Endothelial cell of umbilical vein (primary cell): ENCODE measurements around the gene PGGHG. TPM values are rescaled to one million over a fixed set of nuclear protein-coding genes. Genes with fewer than 3 reads are reported as not detected.

ENCODE experiments used
- BruUV-seq: library from RNA; stranded (reverse); fragments of 400-500 nt; replicated peaks from 2 replicates; lab custom pipeline; 2021; lab: Mats Ljungman, UMichigan
- CTCF ChIA-PET: fragments of 300-600, 350-600 bp; sonication (Branson Sonifier 250); formaldehyde crosslinking; loops from one replicate; lab custom pipeline; 2021; ENCODE audit warnings: antibody characterized with exemption, inconsistent platforms; lab: Charles Lee
- POLR2A ChIA-PET: fragments of 300-600, 350-600 bp; sonication (Branson Sonifier 250); formaldehyde crosslinking; loops from one replicate; lab custom pipeline; 2021; ENCODE audit warnings: antibody characterized with exemption, inconsistent platforms; lab: Charles Lee
- DNase-seq: peaks from one replicate; pipeline ENCODE4 v3.0.0-alpha.2; 2011; ENCODE audit warnings: low read depth, low spot score
- FAIRE-seq: peaks from 2 replicates; lab custom pipeline; 2011; peaks lifted over from hg19 to GRCh38; lab: Jason Lieb, UNC
- H2AFZ ChIP-seq: 2 replicates; pipeline ENCODE4 v1.6.0; 2012; ENCODE audit warnings: low read depth, low read length, control low read depth, inconsistent platforms
- H3K27ac ChIP-seq: 2 replicates; pipeline ENCODE4 v1.5.1; 2011; ENCODE audit warnings: low read depth, mild to moderate bottlenecking, control low read depth, low read length, moderate library complexity; ENCODE audit not compliant: insufficient read depth
- H3K27me3 ChIP-seq, 2 experiments: 2 replicates each; pipeline versions ENCODE4 v1.6.0 to v1.6.1; 2011; ENCODE audit warnings: low read length in 2 of 2, mixed read lengths in 1 of 2; ENCODE audit not compliant: control insufficient read depth in 2 of 2, insufficient read depth in 2 of 2
- H3K36me3 ChIP-seq, 2 experiments: 2 replicates in 1 of 2; 3 replicates in 1 of 2; pipeline ENCODE4 v1.5.1; 2011; ENCODE audit warnings: low read length in 2 of 2, mild to moderate bottlenecking in 1 of 2, moderate library complexity in 1 of 2; ENCODE audit not compliant: control insufficient read depth in 2 of 2, insufficient read depth in 2 of 2; ENCODE audit errors: extremely low read depth in 1 of 2
- H3K4me1 ChIP-seq: 3 replicates; pipeline ENCODE4 v1.5.1; 2011; ENCODE audit warnings: mild to moderate bottlenecking, low read length; ENCODE audit not compliant: control insufficient read depth, insufficient read depth; ENCODE audit errors: extremely low read depth
- H3K4me2 ChIP-seq: 2 replicates; pipeline ENCODE4 v1.6.1; 2011; ENCODE audit warnings: low read length, control low read depth, mixed read lengths; ENCODE audit not compliant: insufficient read depth
- H3K4me3 ChIP-seq, 3 experiments: fragments of 200-600 bp in 1 of 3; sonication (generic), shearing (Covaris generic) in 1 of 3; replicated peaks in 1 of 3; 2 replicates each; pipeline ENCODE4 v1.5.1; 2011 to 2016; ENCODE audit warnings: control low read depth in 3 of 3, low read length in 3 of 3, mild to moderate bottlenecking in 2 of 3, inconsistent platforms in 1 of 3, low read depth in 1 of 3, moderate library complexity in 1 of 3; ENCODE audit not compliant: insufficient read depth in 1 of 3
- H3K79me2 ChIP-seq: 2 replicates; pipeline ENCODE4 v1.6.0; 2012; ENCODE audit warnings: low read length, inconsistent platforms; ENCODE audit not compliant: control insufficient read depth, insufficient read depth
- H3K9ac ChIP-seq: replicated peaks from 2 replicates; pipeline ENCODE3; 2011; ENCODE audit warnings: low read length, control low read depth; ENCODE audit not compliant: insufficient read depth; ENCODE audit errors: extremely low read depth
- H3K9me1 ChIP-seq: replicated peaks from 3 replicates; pipeline ENCODE4 v1.6.0; 2011; ENCODE audit warnings: mild to moderate bottlenecking, low read length; ENCODE audit not compliant: control insufficient read depth, insufficient read depth; ENCODE audit errors: extremely low read depth
- H3K9me3 ChIP-seq: replicated peaks from 2 replicates; pipeline ENCODE4 v1.5.1; 2012; ENCODE audit warnings: low read length, inconsistent platforms; ENCODE audit not compliant: control insufficient read depth, insufficient read depth
- H4K20me1 ChIP-seq: replicated peaks from 2 replicates; pipeline ENCODE3; 2011; ENCODE audit warnings: mild to moderate bottlenecking, low read length; ENCODE audit not compliant: control insufficient read depth, insufficient read depth; ENCODE audit errors: extremely low read depth
- CTCF ChIP-seq, 2 donors: IDR thresholded peaks; 1 replicate in 1 of 2; 2 replicates in 1 of 2; pipeline ENCODE4 v1.5.1; 2011; ENCODE audit warnings: low read length in 2 of 2, mild to moderate bottlenecking in 2 of 2, moderate library complexity in 2 of 2, control low read depth in 1 of 2, inconsistent platforms in 1 of 2, low read depth in 1 of 2; ENCODE audit not compliant: insufficient read depth in 1 of 2; ENCODE audit errors: extremely low read depth in 1 of 2
- EZH2 ChIP-seq: IDR thresholded peaks from 2 replicates; pipeline ENCODE4 v1.6.1; 2012; ENCODE audit warnings: borderline replicate concordance, low read depth, mild to moderate bottlenecking, moderate library complexity, low read length, inconsistent platforms; ENCODE audit not compliant: severe bottlenecking
- FOS ChIP-seq: IDR thresholded peaks from 2 replicates; pipeline ENCODE4 v1.6.1; 2011; ENCODE audit warnings: mild to moderate bottlenecking, low read length, moderate library complexity, borderline replicate concordance; ENCODE audit not compliant: insufficient read depth
- GATA2 ChIP-seq: IDR thresholded peaks from 2 replicates; pipeline ENCODE4 v1.7.0; 2011; ENCODE audit warnings: low read depth, mild to moderate bottlenecking, moderate library complexity, mixed read lengths, low read length; ENCODE audit not compliant: insufficient read length, insufficient read depth
- JUN ChIP-seq: IDR thresholded peaks from 2 replicates; pipeline ENCODE4 v1.6.1; 2011; ENCODE audit warnings: borderline replicate concordance, low read depth; ENCODE audit not compliant: insufficient read length, insufficient read depth
- MAX ChIP-seq: IDR thresholded peaks from 2 replicates; pipeline ENCODE4 v1.6.1; 2011; ENCODE audit not compliant: insufficient read depth, insufficient read length
- MYC ChIP-seq: IDR thresholded peaks from one replicate; pipeline ENCODE4 v1.6.1; 2011; ENCODE audit warnings: mild to moderate bottlenecking, low read depth, low read length
- POLR2A ChIP-seq: IDR thresholded peaks from 2 replicates; pipeline ENCODE4 v1.6.1; 2012; ENCODE audit warnings: low read depth, mild to moderate bottlenecking, control low read depth, low read length
- POLR2AphosphoS5 ChIP-seq: IDR thresholded peaks from 2 replicates; pipeline ENCODE4 v1.6.1; 2012; ENCODE audit warnings: low read depth, mild to moderate bottlenecking, control low read depth, low read length, moderate library complexity; ENCODE audit not compliant: insufficient read depth
- dilution Hi-C: fragments of 300-500 bp; cut with MboI; formaldehyde crosslinking; loops from one replicate; pipeline ENCODE4 v1.15.0; 2019; ENCODE audit warnings: low sequenced_read_pairs; ENCODE audit not compliant: extremely low pct_ligation_motif_present
- intact Hi-C: fragments of 100-400 bp; cut with micrococcal nuclease; formaldehyde crosslinking; loops from one replicate; pipeline ENCODE4 v1.10.0; 2022
- polyA plus RNA-seq, 4 experiments: library from polyadenylated mRNA; depleted of rRNA in 3 of 4; stranded (reverse) in 3 of 4; unstranded in 1 of 4; fragments of >200 nt; gene quantifications; 2 replicates each; pipeline versions ENCODE4 v1.2.1 to v1.2.3, GENCODE V29; 2011 to 2012; ENCODE audit warnings: missing spikeins in 1 of 4
- total RNA-seq: library from RNA; stranded (reverse); gene quantifications from 2 replicates; pipeline ENCODE4 v1.2.3, GENCODE V29; 2021

PGGHG gene
- total and polyA plus RNA-seq, 2 donors (not counting 3 experiments of a cell fraction or from before 2014, with no cell fraction given): 31.6 to 42.4 TPM

- H3K27me3 ChIP-seq: no peaks in the 10 kb centered on the region
- H4K20me1 ChIP-seq: no peaks in the 10 kb centered on the region
- TF ChIP-seq CTCF (IDR thresholded peaks at IDR 0.05; ENCODE audit: extremely low read depth in 1 of 2, insufficient read depth in 1 of 2, low read depth in 1 of 2, low read length in 2 of 2) (no peak), FOS (no peak), JUN (no peak), EZH2 (no peak), MYC (no peak), POLR2AphosphoS5 (no peak), POLR2A (no peak), GATA2 (no peak), MAX (no peak)
- no peaks in the 10 kb centered on the region for H3K4me1 ChIP-seq
- no peak overlapping the region for H3K4me2 ChIP-seq
- peaks cover 23% of the 10 kb centered on the region for H3K79me2 ChIP-seq
- dilution Hi-C loops: no loop called here
- ChIA-PET POLR2A (no interaction called here), CTCF (no interaction called here)
- peaks cover 20 to 35% of the 10 kb centered on the region in 2 experiments for H3K36me3 ChIP-seq
- no peak for FAIRE-seq
- no peak overlapping the region for H3K27ac ChIP-seq
- no peak for DNase-seq
- no peak overlapping the region for H3K4me3 ChIP-seq
- no peaks in the 10 kb centered on the region for H3K9me3 ChIP-seq
- no peaks in the 10 kb centered on the region for H3K9me1 ChIP-seq
- intact Hi-C loops: no loop called here
- no peak overlapping the region for H3K9ac ChIP-seq
- no peak overlapping the region for H2AFZ ChIP-seq
- BruUV-seq: no TSS peak
Measured at GRCh38 chr11:244376-244775, 44.5 kb upstream of the PGGHG start.
